B cell (primary cell): Measurements from ENCODE around the gene MAP3K12. TPM values are rescaled to one million over a fixed set of nuclear protein-coding genes. Genes with fewer than 3 reads are reported as not detected.
A peak's percentile ranks its signal among the peaks of the same experiment; 100 is the strongest.

Source experiments
- ATAC-seq: fragments of 200-7000 bp; cut with Tn5 transposase; one replicate; pipeline ENCODE4 v1.10.0; 2021; ENCODE audit warnings: low read depth, mild to moderate bottlenecking, moderate number of reproducible peaks, moderate library complexity
- CTCF ChIA-PET: fragments of 350-600 bp; sonication (Branson Sonifier 250); formaldehyde crosslinking; loops from one replicate; lab custom pipeline; 2021; ENCODE audit warnings: antibody characterized with exemption, inconsistent platforms; lab: Charles Lee
- POLR2A ChIA-PET: fragments of 350-600 bp; sonication (Branson Sonifier 250); formaldehyde crosslinking; loops from one replicate; lab custom pipeline; 2021; ENCODE audit warnings: antibody characterized with exemption; lab: Charles Lee
- DNase-seq: peaks from one replicate; pipeline ENCODE4 v3.0.0; 2013
- H2AFZ ChIP-seq: 2 replicates; pipeline ENCODE4 v1.6.1; 2012; ENCODE audit warnings: mild to moderate bottlenecking, low read depth, low read length; ENCODE audit not compliant: insufficient read depth, poor library complexity, severe bottlenecking
- H3K27ac ChIP-seq, 2 donors: 1 replicate in 1 of 2; 2 replicates in 1 of 2; pipeline ENCODE4 v1.5.1; 2012 to 2013; ENCODE audit warnings: low read length in 2 of 2, mild to moderate bottlenecking in 2 of 2, moderate library complexity in 1 of 2
- H3K27me3 ChIP-seq, 4 experiments: fragments of 200-600 bp in 1 of 4; sonication (generic) in 1 of 4; replicated peaks in 1 of 4; 1 replicate in 2 of 4; 2 replicates in 2 of 4; pipeline versions ENCODE4 v1.6.1 to v1.7.0; 2013 to 2016; ENCODE audit warnings: low read length in 3 of 4, mild to moderate bottlenecking in 2 of 4, mixed read lengths in 1 of 4, moderate library complexity in 1 of 4; ENCODE audit not compliant: insufficient read depth in 4 of 4, control insufficient read depth in 3 of 4; ENCODE audit errors: control extremely low read depth in 1 of 4
- H3K36me3 ChIP-seq, 2 experiments: replicated peaks in 1 of 2; 1 replicate in 1 of 2; 2 replicates in 1 of 2; pipeline versions ENCODE4 v1.6.1 to v1.7.1; 2013; ENCODE audit warnings: low read length in 1 of 2; ENCODE audit not compliant: insufficient read depth in 2 of 2, control insufficient read depth in 1 of 2; ENCODE audit errors: control extremely low read depth in 1 of 2, extremely low read depth in 1 of 2
- H3K4me1 ChIP-seq, 2 donors: fragments of 200-600 bp in 1 of 2; sonication (generic) in 1 of 2; 1 replicate in 1 of 2; 2 replicates in 1 of 2; pipeline versions ENCODE4 v1.5.1 to v1.6.1; 2013 to 2017; ENCODE audit warnings: low read length in 2 of 2; ENCODE audit not compliant: control insufficient read depth in 2 of 2, insufficient read depth in 2 of 2
- H3K4me2 ChIP-seq: replicated peaks from 2 replicates; pipeline ENCODE3; 2012; ENCODE audit warnings: mild to moderate bottlenecking, low read depth, low read length; ENCODE audit not compliant: poor library complexity, severe bottlenecking
- H3K4me3 ChIP-seq, 5 experiments: fragments of 200-600 bp in 1 of 5; sonication (generic) in 1 of 5; 1 replicate in 3 of 5; 2 replicates in 2 of 5; pipeline versions ENCODE4 v1.5.1 to v1.7.0; 2011 to 2016; ENCODE audit warnings: low read length in 4 of 5, mild to moderate bottlenecking in 4 of 5, low read depth in 2 of 5, control low read depth in 1 of 5, moderate library complexity in 1 of 5; ENCODE audit not compliant: insufficient read depth in 1 of 5; ENCODE audit errors: control extremely low read depth in 1 of 5, extremely low read depth in 1 of 5
- H3K79me2 ChIP-seq: fragments of 200-600 bp; sonication (generic); one replicate; pipeline ENCODE4 v1.6.0; 2016; ENCODE audit warnings: low read length; ENCODE audit not compliant: control insufficient read depth, insufficient read depth
- H3K9ac ChIP-seq: fragments of 200-600 bp; sonication (generic); 2 replicates; pipeline ENCODE4 v1.6.1; 2017; ENCODE audit warnings: mild to moderate bottlenecking, low read length, moderate library complexity
- H3K9me3 ChIP-seq, 3 donors: one replicate each; pipeline versions ENCODE4 v1.6.1 to v1.7.1; 2013; ENCODE audit warnings: low read length in 2 of 3; ENCODE audit not compliant: control insufficient read depth in 2 of 3, insufficient read depth in 1 of 3; ENCODE audit errors: control extremely low read depth in 1 of 3
- H4K20me1 ChIP-seq: 2 replicates; pipeline ENCODE4 v1.6.0; 2012; ENCODE audit warnings: mild to moderate bottlenecking, low read length; ENCODE audit not compliant: insufficient read depth, control insufficient read depth, poor library complexity, severe bottlenecking
- H3K27ac Mint-ChIP-seq: one replicate; pipeline ENCODE4 v1.8.0; 2021; ENCODE audit warnings: mixed read lengths
- H3K27me3 Mint-ChIP-seq: one replicate; pipeline ENCODE4 v1.8.0; 2021; ENCODE audit warnings: mixed read lengths
- H3K4me1 Mint-ChIP-seq: one replicate; pipeline ENCODE4 v1.8.0; 2021; ENCODE audit warnings: mixed read lengths
- H3K4me3 Mint-ChIP-seq: one replicate; pipeline ENCODE4 v1.8.0; 2021; ENCODE audit warnings: mixed read lengths
- H3K9me3 Mint-ChIP-seq: one replicate; pipeline ENCODE4 v1.8.0; 2022; ENCODE audit warnings: mixed read lengths; ENCODE audit not compliant: insufficient read depth
- EZH2 ChIP-seq: IDR thresholded peaks from 2 replicates; pipeline ENCODE4 v1.6.1; 2012; ENCODE audit warnings: borderline replicate concordance, low read depth, mild to moderate bottlenecking, moderate library complexity, low read length; ENCODE audit not compliant: insufficient read depth, poor library complexity, severe bottlenecking
- WGBS: methylation state at CpG from one replicate; pipeline ENCODE4 v1.1.5; 2013; ENCODE audit warnings: missing lambda C conversion rate; ENCODE audit not compliant: insufficient coverage; 5-methylcytosine and 5-hydroxymethylcytosine counted together
- intact Hi-C: fragments of 100-400 bp; cut with micrococcal nuclease; formaldehyde crosslinking; loops from one replicate; pipeline ENCODE4 v1.10.0; 2022
- polyA plus RNA-seq: library from polyadenylated mRNA; depleted of rRNA; stranded (reverse); fragments of >200 nt; gene quantifications from 2 replicates; pipeline ENCODE4 v1.2.3, GENCODE V29; 2012
- total RNA-seq, 2 donors: library from RNA; stranded (reverse); fragments of 120-200 nt in 1 of 2; gene quantifications; 1 replicate in 1 of 2; 2 replicates in 1 of 2; pipeline versions ENCODE4 v1.2.3 to v1.2.4, GENCODE V29; 2013 to 2022
- TF ChIP-seq, protein P1 (sequence below): fragments of 200-600 bp; IDR thresholded peaks from one replicate; pipeline ENCODE4 v1.8.0; 2022; ENCODE audit warnings: antibody characterized with exemption, mild to moderate bottlenecking

MAP3K12 gene
- total and polyA plus RNA-seq, 2 donors (not counting 1 experiment from before 2014, with no cell fraction given), result 15.0 to 17.0 TPM

DNA sequence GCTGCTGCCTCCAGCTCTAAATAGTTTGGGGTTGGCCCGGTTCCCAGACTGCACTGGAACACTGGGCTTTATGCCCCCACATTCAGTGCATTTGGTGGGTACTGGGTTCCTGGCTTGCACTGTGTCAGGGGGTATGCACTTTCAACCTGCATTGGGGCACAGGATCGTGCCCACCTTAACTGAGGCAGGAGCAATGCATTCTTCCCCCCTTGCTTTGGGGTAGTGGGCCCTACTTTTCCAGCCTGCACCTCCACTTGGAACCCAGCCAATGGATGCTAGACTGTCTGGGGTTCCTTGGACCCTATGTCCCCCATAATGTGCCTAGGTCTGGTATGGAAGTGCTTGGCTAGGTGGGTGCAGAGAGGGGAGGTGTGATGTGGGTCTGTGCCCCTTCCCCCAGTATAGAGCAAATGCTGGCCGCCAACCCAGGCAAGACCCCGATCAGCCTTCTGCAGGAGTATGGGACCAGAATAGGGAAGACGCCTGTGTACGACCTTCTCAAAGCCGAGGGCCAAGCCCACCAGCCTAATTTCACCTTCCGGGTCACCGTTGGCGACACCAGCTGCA, 2.4 kb upstream of the MAP3K12 start:
- ChIA-PET POLR2A (interaction anchor here (0.9 to 2.6 kb wide), 11 partner anchors 9 to 180 kb away, joined by 3 to 15 read pairs (median 4); partner anchors contain the start of genes AAAS, PRR13 and SP1), CTCF (interaction anchor here (0.9 to 3.5 kb wide), 11 partner anchors 7 to 288 kb away, joined by 3 to 27 read pairs (median 5); partner anchors contain the start of genes AAAS and SP1)
- no peak for ATAC-seq
- H3K27ac ChIP-seq, result peak overlapping the region; percentile 95 to 97
- H3K9me3 Mint-ChIP-seq, result no peaks in the 10 kb centered on the region
- DNase-seq, result no peak
- H3K9ac ChIP-seq, result peak overlapping the region; percentile 99
- no peaks in the 10 kb centered on the region for H3K27me3 Mint-ChIP-seq
- intact Hi-C loops, result loop anchor here (1.0 to 2.0 kb wide), 5 partner anchors 8 to 321 kb away; partner anchors contain the start of genes ATF7, CALCOCO1, CSAD and ZNF740
- peak overlapping the region; percentile 97 for H3K27ac Mint-ChIP-seq
- H3K36me3 ChIP-seq, result peaks cover 0 to 24% of the 10 kb centered on the region in 2 experiments
- H3K4me1 ChIP-seq, result peaks cover 22 to 28% of the 10 kb centered on the region in 2 donors
- peaks cover 21% of the 10 kb centered on the region for H3K79me2 ChIP-seq
- peak overlapping the region; percentile 94 for H2AFZ ChIP-seq
- TF ChIP-seq EZH2, result no peak
- TF ChIP-seq, protein P1, sequence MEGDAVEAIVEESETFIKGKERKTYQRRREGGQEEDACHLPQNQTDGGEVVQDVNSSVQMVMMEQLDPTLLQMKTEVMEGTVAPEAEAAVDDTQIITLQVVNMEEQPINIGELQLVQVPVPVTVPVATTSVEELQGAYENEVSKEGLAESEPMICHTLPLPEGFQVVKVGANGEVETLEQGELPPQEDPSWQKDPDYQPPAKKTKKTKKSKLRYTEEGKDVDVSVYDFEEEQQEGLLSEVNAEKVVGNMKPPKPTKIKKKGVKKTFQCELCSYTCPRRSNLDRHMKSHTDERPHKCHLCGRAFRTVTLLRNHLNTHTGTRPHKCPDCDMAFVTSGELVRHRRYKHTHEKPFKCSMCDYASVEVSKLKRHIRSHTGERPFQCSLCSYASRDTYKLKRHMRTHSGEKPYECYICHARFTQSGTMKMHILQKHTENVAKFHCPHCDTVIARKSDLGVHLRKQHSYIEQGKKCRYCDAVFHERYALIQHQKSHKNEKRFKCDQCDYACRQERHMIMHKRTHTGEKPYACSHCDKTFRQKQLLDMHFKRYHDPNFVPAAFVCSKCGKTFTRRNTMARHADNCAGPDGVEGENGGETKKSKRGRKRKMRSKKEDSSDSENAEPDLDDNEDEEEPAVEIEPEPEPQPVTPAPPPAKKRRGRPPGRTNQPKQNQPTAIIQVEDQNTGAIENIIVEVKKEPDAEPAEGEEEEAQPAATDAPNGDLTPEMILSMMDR, result no peak
- H3K27me3 ChIP-seq, result no peaks in the 10 kb centered on the region
- H3K4me1 Mint-ChIP-seq, result peaks cover 29% of the 10 kb centered on the region
- 61% methylated on average over 6 of the region's 10 CpGs for WGBS
- no peaks in the 10 kb centered on the region for H4K20me1 ChIP-seq
- H3K4me3 ChIP-seq, result peak overlapping the region; percentile 34 to 94 (median 72)
- H3K9me3 ChIP-seq, result peaks cover 0 to 6% (median 0%) of the 10 kb centered on the region in 3 donors
- peak overlapping the region; percentile 92 for H3K4me3 Mint-ChIP-seq
- peak overlapping the region; percentile 85 for H3K4me2 ChIP-seq
